Dendritic cell treated with granulocyte-macrophage colony-stimulating factor and Interleukin-4, amounts not matched to agents 40 ng/mL and 50 ng/mL, for 4 days (primary cell): ENCODE data around the gene SRA1.
"Not testable (repeated sequence)": the region's sequence is repeated elsewhere in the genome, so short reads cannot be mapped to it uniquely, and the experiment has no call there.

ENCODE experiments used
- H3K27ac Mint-ChIP-seq: one replicate; pipeline ENCODE4 v1.8.0; 2022; ENCODE audit warnings: mild to moderate bottlenecking, mixed read lengths
- H3K27me3 Mint-ChIP-seq: one replicate; pipeline ENCODE4 v1.8.0; 2022; ENCODE audit warnings: mild to moderate bottlenecking, mixed read lengths
- H3K36me3 Mint-ChIP-seq: one replicate; pipeline ENCODE4 v1.8.0; 2022; ENCODE audit warnings: low read depth, mixed read lengths
- H3K4me1 Mint-ChIP-seq: one replicate; pipeline ENCODE4 v1.8.0; 2022; ENCODE audit warnings: low read depth, mixed read lengths
- H3K4me3 Mint-ChIP-seq: one replicate; pipeline ENCODE4 v1.8.0; 2022; ENCODE audit warnings: mild to moderate bottlenecking, moderate library complexity, mixed read lengths
- H3K9me3 Mint-ChIP-seq: one replicate; pipeline ENCODE4 v1.8.0; 2022; ENCODE audit warnings: mixed read lengths
- intact Hi-C: fragments of 100-400 bp; cut with micrococcal nuclease; formaldehyde crosslinking; loops from one replicate; pipeline ENCODE4 v1.15.0; 2022

The SRA1 gene

GRCh38 chr5:140588311-140589070 lies 31.2 kb upstream of the SRA1 start:
- peak overlapping the region; percentile 87 for H3K27ac Mint-ChIP-seq
- peaks cover 11% of the 10 kb centered on the region for H3K9me3 Mint-ChIP-seq
- H3K4me3 Mint-ChIP-seq = no peak overlapping the region
- peaks cover 1% of the 10 kb centered on the region for H3K36me3 Mint-ChIP-seq
- intact Hi-C loops = no loop called here
- H3K4me1 Mint-ChIP-seq = peaks cover 55% of the 10 kb centered on the region
- no peaks in the 10 kb centered on the region for H3K27me3 Mint-ChIP-seq

- intact Hi-C loops = no loop called here
- H3K4me3 Mint-ChIP-seq = no peak overlapping the region
- H3K27ac Mint-ChIP-seq = peak overlapping the region; percentile 74
These were observed 30.2 kb upstream of the SRA1 start for GRCh38 chr5:140587495-140587894.

GRCh38 chr5:140579188-140579747 lies 22.0 kb upstream of the SRA1 start:
- H3K27ac Mint-ChIP-seq, H3K9me3 Mint-ChIP-seq, H3K4me3 Mint-ChIP-seq, H3K27me3 Mint-ChIP-seq, H3K36me3 Mint-ChIP-seq: not testable (repeated sequence)
- H3K4me1 Mint-ChIP-seq = peaks cover 48% of the 10 kb centered on the region
- intact Hi-C loops = loop anchor here (5.0 kb wide), 1 partner anchor 33 kb away; no protein-coding TSS in a partner anchor

More at GRCh38 chr5:140587495-140587894, 30.2 kb upstream of the SRA1 start:
- Mint-ChIP-seq H3K36me3 (peaks cover 8% of the 10 kb centered on the region), H3K4me1 (peaks cover 54% of the 10 kb centered on the region), H3K27me3 (no peaks in the 10 kb centered on the region), H3K9me3 (peaks cover 16% of the 10 kb centered on the region)

DNA sequence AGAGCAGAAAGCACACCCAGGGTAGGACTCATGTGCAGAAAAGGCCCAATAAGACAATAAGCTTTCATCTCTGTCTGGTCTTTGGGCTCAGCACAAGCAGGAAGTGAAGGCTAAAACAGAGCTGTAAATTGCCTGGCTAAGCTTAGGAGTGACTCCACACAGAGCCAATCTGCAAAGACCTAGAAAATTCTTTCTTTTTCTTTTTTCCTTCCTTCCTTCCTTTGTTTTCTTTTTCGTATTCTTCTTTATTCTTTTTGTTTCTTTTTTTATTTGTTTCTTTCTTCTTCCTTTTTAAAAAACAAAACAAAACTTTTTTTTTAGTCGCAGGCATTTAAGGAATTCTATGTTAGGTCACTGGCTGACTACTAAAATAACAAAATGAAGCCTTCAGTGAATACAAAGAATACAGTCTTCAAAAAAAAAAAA lies 19.5 kb upstream of the SRA1 start:
- intact Hi-C loops = loop anchor here (5.0 kb wide), 1 partner anchor 36 kb away; no protein-coding TSS in a partner anchor
- H3K36me3 Mint-ChIP-seq = no peaks in the 10 kb centered on the region
- H3K27ac Mint-ChIP-seq = peak overlapping the region; percentile 88
- H3K4me3 Mint-ChIP-seq = no peak overlapping the region
- no peaks in the 10 kb centered on the region for H3K27me3 Mint-ChIP-seq
- no peaks in the 10 kb centered on the region for H3K9me3 Mint-ChIP-seq
- peaks cover 47% of the 10 kb centered on the region for H3K4me1 Mint-ChIP-seq

- Mint-ChIP-seq H3K27me3 (no peaks in the 10 kb centered on the region), H3K4me1 (peaks cover 38% of the 10 kb centered on the region), H3K27ac (peak overlapping the region; percentile 63), H3K36me3 (peaks cover 11% of the 10 kb centered on the region), H3K4me3 (no peak overlapping the region), H3K9me3 (no peaks in the 10 kb centered on the region)
- intact Hi-C loops = loop anchor here (1.0 to 5.0 kb wide), 2 partner anchors 37 to 60 kb away; no protein-coding TSS in a partner anchor
These were observed 18.0 kb upstream of the SRA1 start for GRCh38 chr5:140575309-140575708.

GRCh38 chr5:140574165-140574564 lies 16.9 kb upstream of the SRA1 start:
- no peaks in the 10 kb centered on the region for H3K27me3 Mint-ChIP-seq
- H3K36me3 Mint-ChIP-seq = peaks cover 14% of the 10 kb centered on the region
- no peak overlapping the region for H3K4me3 Mint-ChIP-seq
- peak overlapping the region; percentile 37 for H3K27ac Mint-ChIP-seq
- peaks cover 45% of the 10 kb centered on the region for H3K4me1 Mint-ChIP-seq
- H3K9me3 Mint-ChIP-seq = no peaks in the 10 kb centered on the region
- intact Hi-C loops = no loop called here

- peaks cover 16% of the 10 kb centered on the region for H3K36me3 Mint-ChIP-seq
- no peaks in the 10 kb centered on the region for H3K27me3 Mint-ChIP-seq
- H3K27ac Mint-ChIP-seq = peak overlapping the region; percentile 37
- H3K4me1 Mint-ChIP-seq = peaks cover 50% of the 10 kb centered on the region
- H3K4me3 Mint-ChIP-seq = no peak overlapping the region
- intact Hi-C loops = no loop called here
- no peaks in the 10 kb centered on the region for H3K9me3 Mint-ChIP-seq
These were observed 16.4 kb upstream of the SRA1 start for GRCh38 chr5:140573683-140574082.

GRCh38 chr5:140571105-140571504 lies 13.8 kb upstream of the SRA1 start:
- Mint-ChIP-seq H3K9me3 (no peaks in the 10 kb centered on the region), H3K27me3 (no peaks in the 10 kb centered on the region), H3K27ac (peak overlapping the region; percentile 28), H3K36me3 (peaks cover 42% of the 10 kb centered on the region), H3K4me3 (no peak overlapping the region), H3K4me1 (peaks cover 65% of the 10 kb centered on the region)
- intact Hi-C loops = no loop called here

- peak overlapping the region; percentile 84 for H3K27ac Mint-ChIP-seq
- intact Hi-C loops = no loop called here
- H3K4me1 Mint-ChIP-seq = peaks cover 65% of the 10 kb centered on the region
- H3K36me3 Mint-ChIP-seq = peaks cover 47% of the 10 kb centered on the region
- H3K27me3 Mint-ChIP-seq = no peaks in the 10 kb centered on the region
- H3K4me3 Mint-ChIP-seq = no peak overlapping the region
- no peaks in the 10 kb centered on the region for H3K9me3 Mint-ChIP-seq
These were observed 13.2 kb upstream of the SRA1 start for GRCh38 chr5:140570488-140570887.

DNA sequence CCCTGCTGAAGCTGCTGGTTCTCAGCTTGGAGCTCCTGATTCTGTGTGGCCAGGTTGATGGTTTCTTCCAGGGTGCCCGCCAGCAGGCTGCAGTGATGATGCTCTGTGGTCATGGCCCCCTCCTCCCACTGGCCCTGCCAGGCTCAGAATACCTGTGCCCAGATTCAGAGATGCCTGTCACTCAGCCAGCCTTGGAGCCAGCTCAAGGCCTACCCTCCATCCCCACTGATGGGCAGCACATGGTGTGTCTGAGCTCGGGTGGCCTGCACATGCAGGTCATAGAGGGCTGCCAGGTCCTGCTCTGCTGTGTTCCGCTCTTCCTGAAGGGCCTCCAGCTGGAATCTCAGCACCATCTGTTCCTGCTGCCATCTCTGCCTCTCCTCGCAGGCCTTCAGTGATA lies 12.8 kb upstream of the SRA1 start:
- Mint-ChIP-seq H3K4me1 (peaks cover 65% of the 10 kb centered on the region), H3K27me3 (no peaks in the 10 kb centered on the region)

DNA sequence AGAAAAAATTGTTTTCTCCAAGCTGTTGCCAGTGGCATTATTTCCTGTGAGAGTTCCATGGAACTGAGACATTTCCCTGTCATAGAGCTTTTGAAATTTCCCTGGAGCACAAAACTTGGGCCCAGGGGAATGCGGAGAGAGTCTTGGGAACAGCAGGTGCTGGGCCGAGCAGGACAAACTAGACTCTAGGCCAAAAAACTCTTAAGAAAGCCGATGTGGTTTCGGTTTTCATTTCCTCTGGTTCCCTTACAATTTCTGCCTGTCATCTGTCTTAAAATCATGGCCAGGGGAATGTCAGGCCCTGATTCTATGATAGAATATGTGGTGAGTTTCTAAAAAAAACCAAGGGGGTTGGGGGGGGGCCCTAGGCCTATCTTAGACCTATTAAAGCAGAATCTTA lies 11.9 kb upstream of the SRA1 start:
- peaks cover 58% of the 10 kb centered on the region for H3K36me3 Mint-ChIP-seq
- H3K9me3 Mint-ChIP-seq = no peaks in the 10 kb centered on the region
- peak overlapping the region; percentile 35 for H3K4me3 Mint-ChIP-seq
- intact Hi-C loops = no loop called here
- H3K4me1 Mint-ChIP-seq = peaks cover 64% of the 10 kb centered on the region
- no peaks in the 10 kb centered on the region for H3K27me3 Mint-ChIP-seq
- H3K27ac Mint-ChIP-seq = peak overlapping the region; percentile 84

More for the DNA sequence above, 12.8 kb upstream of the SRA1 start:
- Mint-ChIP-seq H3K9me3 (no peaks in the 10 kb centered on the region), H3K27ac (peak overlapping the region; percentile 84), H3K4me3 (no peak overlapping the region), H3K36me3 (peaks cover 51% of the 10 kb centered on the region)
- intact Hi-C loops = no loop called here

DNA sequence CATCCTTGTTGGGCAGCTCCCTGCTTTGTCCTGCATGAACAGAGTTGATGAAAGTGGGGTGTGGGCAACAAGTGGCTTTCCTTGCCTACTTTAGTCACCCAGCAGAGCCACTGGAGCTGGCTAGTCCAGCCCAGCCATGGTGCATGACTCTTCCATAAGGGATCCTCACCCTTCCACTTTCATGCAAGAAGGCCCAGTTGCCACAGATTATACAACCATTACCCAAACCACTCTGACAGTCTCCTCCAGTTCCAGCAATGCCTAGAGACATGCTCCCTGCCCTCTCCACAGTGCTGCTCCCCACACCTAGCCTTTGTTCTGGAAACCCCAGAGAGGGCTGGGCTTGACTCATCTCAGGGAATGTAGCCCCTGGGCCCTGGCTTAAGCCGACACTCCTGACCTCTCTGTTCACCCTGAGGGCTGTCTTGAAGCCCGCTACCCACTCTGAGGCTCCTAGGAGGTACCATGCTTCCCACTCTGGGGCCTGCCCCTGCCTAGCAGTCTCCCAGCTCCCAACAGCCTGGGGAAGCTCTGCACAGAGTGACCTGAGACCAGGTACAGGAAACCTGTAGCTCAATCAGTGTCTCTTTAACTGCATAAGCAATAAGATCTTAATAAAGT lies 11.3 kb upstream of the SRA1 start:
- Mint-ChIP-seq H3K4me1 (peaks cover 65% of the 10 kb centered on the region), H3K27me3 (no peaks in the 10 kb centered on the region), H3K4me3 (peak overlapping the region; percentile 22), H3K9me3 (no peaks in the 10 kb centered on the region), H3K36me3 (peaks cover 58% of the 10 kb centered on the region), H3K27ac (peak overlapping the region; percentile 84)
- intact Hi-C loops = no loop called here

DNA sequence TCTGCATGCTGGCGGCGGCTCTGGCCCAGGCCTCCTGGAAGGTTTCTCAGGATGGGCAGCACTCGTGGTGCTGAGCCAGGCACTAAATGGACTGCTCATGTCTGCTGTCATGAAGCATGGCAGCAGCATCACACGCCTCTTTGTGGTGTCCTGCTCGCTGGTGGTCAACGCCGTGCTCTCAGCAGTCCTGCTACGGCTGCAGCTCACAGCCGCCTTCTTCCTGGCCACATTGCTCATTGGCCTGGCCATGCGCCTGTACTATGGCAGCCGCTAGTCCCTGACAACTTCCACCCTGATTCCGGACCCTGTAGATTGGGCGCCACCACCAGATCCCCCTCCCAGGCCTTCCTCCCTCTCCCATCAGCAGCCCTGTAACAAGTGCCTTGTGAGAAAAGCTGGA lies 10.6 kb upstream of the SRA1 start:
- Mint-ChIP-seq H3K9me3 (no peaks in the 10 kb centered on the region), H3K36me3 (peaks cover 58% of the 10 kb centered on the region), H3K4me1 (peaks cover 70% of the 10 kb centered on the region), H3K4me3 (no peak overlapping the region), H3K27ac (no peak overlapping the region), H3K27me3 (no peaks in the 10 kb centered on the region)
- intact Hi-C loops = no loop called here

DNA sequence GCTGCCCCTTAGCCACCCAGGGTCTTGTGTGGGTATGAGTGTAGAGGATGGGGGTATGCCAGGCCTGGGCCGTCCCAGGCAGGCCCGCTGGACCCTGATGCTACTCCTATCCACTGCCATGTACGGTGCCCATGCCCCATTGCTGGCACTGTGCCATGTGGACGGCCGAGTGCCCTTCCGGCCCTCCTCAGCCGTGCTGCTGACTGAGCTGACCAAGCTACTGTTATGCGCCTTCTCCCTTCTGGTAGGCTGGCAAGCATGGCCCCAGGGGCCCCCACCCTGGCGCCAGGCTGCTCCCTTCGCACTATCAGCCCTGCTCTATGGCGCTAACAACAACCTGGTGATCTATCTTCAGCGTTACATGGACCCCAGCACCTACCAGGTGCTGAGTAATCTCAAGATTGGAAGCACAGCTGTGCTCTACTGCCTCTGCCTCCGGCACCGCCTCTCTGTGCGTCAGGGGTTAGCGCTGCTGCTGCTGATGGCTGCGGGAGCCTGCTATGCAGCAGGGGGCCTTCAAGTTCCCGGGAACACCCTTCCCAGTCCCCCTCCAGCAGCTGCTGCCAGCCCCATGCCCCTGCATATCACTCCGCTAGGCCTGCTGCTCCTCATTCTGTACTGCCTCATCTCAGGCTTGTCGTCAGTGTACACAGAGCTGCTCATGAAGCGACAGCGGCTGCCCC lies 10.0 kb upstream of the SRA1 start:
- Mint-ChIP-seq H3K36me3 (peaks cover 58% of the 10 kb centered on the region), H3K4me1 (peaks cover 70% of the 10 kb centered on the region), H3K27me3 (no peaks in the 10 kb centered on the region), H3K27ac (peak overlapping the region; percentile 1), H3K9me3 (no peaks in the 10 kb centered on the region), H3K4me3 (no peak overlapping the region)
- intact Hi-C loops = no loop called here
